Activated CD4-positive, alpha-beta T cell treated with anti-CD3 and anti-CD28 coated beads, Interleukin-2, Interleukin-4, amounts not matched to agents 100 ng/mL and 50 ng/mL, durations not matched to agents 16 hours and 8 hours (primary cell): ENCODE data around the gene KCNK4.
"Not testable (repeated sequence)": the region's sequence is repeated elsewhere in the genome, so short reads cannot be mapped to it uniquely, and the experiment has no call there.

Source experiments
- DNase-seq: peaks from one replicate; pipeline ENCODE4 v3.0.0-alpha.2; 2020; ENCODE audit warnings: low spot score

KCNK4 gene

DNA sequence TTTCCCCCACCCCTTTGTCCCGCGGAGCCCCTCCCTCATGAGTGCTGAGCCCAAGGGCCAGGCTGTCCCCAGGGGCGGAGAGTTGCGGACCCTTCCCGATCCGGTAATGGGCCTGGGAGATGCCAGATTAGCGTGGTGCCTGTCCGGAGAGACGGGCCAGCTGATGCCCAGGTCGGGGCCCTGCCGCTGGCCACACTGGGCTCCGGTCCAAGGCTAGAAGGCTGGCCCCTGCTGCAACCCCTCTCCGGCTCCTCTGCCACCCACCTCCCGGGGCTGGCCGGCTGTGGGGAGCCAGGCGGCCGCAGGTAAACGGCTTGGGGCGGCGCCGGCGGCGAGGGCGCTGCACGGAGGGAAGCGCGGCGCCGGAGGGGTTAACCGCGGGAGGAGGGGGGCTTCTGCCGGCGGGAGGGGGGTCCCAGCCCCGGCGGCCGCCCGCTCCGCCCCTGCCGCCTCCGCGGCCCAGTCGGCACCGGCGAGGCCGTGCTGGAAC, at the start of gene KCNK4:
Gene KCNK4 (plus strand): TSS at position 41 of the 490 bp plus-strand sequence. CDS start 1,717 bp downstream, outside the sequence.
- no peak for DNase-seq

DNA sequence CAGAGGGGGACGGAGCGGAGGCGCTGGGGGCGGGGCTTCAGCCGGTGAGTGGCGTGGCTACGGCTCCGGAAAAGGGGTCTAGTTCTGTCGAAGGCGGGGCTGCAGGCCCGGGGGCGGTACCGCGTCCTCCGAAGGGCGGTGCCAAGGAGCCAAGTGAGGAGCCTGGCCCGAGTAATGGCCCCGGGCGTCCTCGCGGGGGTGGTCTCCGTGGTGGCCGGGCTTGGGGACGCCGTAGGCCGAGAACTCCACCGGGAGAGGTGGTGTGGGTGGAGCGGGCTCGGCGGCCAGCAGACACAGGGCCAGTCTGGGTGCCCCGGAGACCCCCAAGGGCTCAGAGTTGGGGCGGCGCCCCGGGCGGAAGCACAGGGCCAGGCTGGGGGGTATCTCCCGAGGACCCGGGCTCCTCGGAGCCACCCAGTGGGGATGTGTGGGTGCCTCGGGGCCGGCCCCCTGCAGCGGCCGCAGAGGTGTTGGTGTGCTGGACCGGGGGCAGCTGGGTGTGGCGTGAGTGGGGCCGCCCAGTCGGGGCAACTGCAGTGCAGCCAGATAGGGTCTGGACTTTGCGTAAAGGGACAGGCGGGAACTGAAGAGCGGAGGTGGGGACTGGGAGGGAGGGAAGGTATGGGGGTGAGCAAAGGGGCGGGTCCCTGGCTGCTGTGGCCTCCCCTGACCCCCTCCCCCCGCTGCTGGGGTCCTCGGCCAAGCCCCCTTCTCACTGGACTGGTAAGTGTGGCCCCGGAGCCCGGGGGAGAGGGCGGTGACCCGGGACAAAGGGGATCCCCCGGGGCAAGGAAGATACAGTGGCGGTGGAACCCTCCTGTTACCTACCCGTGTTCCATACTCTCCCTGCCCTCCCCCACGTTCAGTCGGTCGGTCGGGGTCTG, 49.4 kb upstream of the KCNK4 start:
- no peak for DNase-seq

DNA sequence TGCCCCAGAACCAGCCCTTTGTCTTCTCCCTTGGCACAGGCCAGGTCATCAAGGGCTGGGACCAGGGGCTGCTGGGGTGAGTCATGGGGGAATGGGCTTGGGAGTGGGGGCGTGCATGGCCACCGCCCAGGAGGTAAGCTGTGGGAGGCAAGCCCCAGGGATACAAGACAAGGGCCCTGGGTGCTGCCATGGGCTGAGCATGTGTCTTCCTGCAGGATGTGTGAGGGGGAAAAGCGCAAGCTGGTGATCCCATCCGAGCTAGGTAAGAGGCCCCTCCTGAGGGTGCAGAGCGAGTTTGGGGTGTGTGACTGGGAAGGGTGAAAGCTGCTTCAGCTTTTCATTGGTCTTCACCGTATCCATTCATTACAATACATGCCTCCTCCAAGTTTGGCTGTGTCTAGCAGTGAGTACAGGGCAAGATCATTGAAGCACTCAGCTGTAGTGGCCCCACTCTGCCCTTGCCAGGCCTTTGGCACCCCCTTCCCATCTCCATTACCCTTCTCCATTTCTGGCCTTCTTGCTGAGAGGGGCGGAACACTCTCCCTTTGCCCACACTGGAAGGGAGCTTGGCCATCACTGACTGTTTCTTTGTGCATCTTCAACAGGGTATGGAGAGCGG, 47.8 kb upstream of the KCNK4 start:
- no peak for DNase-seq

DNA sequence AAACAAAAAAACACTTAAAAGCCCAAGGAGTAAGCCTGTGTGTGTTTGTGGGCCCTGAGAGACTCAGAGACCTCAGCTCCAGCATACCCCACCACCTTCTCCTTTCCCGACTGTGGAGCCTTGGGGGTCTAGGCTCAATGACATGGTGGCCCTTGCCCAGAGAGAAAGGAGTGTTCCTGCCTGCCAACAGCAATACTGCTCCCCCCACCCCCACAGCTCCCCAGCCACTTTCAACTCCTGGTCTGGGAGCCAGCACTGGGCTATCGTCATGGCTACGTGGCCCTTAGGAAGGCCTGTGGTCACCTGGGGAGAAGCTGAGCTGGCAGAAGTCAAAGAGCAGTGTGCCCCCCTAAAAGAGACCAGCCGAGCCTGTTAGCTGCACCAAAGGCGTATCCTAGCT, 47.0 kb upstream of the KCNK4 start:
- DNase-seq, result no peak

DNA sequence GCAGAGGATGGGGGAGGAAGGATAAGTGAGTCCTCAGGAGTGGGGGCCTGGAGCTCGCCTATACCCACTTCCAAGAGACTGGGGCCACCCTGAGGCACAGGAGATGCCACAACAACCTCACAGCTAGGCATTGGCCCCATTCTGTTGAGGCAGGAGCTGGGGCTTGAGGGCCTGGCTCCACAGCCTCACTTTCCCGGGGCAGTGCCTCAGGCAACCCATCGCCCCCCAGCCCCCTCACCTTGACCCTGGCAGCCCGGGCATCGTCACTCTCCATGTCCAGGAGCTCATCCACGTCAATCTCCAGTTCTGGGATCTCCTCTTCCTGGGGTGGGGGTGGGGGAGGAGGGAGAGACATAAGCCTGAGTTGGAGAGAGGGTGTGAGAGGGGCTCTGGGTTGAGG, 46.1 kb upstream of the KCNK4 start:
- no peak for DNase-seq

DNA sequence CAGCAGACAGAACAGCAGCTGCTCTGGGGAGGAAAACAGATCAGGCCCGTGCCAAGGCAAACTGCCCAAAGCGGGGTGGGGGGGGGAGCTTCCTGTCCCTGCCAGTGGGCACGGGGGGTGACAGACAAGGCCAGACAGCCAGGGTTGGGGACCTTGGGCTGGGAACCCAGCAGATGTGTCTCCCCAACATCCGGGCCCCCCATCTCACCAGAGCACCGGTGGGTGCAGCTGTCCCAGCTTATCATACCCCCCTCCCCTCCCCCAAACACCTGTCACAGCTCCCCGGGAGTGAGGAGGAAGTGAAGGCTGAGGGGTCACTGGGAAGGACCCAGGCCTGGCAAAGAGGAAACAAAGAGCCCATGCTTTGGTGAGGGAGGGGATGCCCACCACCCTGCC, 45.7 kb upstream of the KCNK4 start:
- DNase-seq, result no peak

DNA sequence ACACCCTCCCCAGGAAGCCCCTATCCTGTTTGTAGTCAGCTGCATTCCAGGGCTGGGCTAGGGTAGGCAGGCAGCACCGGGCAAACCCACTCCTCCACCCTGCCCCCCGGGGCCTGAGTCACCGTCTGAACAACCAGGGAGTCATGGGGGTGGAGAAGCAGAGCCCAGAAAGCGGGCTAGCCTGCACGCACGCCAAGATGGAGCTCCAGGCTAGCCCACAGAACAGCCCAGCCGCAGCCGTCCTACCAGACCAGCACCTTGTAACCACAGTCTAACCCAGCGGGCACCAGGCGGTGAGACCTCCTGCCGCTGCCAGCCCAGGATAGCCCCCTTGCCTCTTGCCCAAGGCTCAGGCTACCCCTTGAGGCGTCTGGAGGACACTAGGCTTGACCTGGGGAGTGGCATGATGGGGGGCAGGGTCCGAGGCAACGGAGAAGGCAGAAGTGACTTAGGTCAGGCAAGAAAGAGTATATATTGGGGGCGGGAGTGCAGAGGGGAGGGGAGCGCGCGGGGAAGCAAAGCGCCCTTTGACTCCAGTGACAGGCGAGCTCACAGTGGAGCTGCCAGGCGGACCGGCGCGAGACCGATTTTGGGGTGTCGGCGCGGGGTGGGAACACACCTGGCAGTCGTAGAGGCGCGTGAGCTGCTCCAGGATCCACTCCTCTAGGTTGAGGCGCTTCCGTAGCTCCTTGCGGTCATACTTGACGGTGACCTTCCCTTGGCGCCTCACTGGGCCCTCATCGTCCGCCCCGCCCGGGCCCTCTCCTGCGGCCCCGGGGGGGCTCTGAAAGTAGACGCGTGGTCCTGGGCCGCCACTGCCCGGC, 45.1 kb upstream of the KCNK4 start:
- peak; percentile 67 for DNase-seq

DNA sequence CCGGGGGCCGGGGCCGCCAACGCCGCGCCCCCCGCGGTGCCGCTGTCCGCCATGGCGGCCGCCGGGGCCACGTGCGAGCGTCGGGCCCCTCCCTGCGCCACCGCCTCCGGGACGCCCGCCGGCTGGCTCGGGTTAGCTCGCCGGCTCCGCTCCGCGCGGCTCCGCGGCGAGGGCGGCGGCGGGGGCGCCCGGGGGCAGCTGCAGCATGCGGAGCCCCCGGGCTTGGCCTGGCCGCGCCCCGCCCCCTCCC, 44.6 kb upstream of the KCNK4 start:
- DNase-seq, result not testable (repeated sequence)

DNA sequence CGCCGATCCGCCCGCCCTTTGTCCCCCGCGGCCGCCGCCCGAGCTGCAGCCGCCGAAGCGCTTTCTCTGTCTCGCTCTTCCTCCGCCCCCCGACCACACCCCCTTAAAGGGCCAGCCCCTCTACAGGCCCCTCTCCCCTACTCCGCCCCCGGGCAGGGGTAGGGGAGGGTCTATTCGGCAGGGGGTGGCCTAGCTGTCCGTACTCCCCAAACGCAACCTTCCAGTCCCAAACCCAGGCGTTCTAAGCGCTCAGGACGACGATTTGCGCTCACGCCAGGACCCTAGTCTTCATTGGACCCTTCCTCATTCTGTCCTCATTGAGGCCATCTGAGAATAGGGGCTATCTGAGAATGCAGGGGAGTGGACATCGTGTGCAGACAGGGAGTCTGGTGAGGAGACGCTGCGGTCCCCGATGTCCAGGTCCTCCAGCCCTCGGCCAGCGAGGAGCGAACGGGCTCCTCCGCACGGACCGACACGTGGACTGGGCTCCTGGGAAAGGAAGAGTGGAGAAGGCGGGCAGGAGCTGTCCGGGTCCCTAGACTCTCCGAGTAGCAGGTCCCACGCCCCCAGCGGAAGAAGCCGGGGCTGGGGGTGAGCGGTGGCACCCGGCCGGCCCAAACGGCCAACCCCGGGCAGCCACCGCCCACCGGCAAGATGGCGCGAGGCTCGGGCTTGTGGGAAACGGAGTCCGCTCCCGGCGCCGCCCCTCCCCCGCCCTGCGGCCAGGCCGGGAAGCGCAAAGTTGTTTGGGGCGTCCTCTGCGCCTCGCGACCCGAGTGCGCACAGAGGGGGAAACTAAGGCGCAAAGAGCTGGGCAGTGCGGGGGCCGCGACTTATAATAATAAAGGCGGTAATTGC, 44.0 kb upstream of the KCNK4 start, which contains the start of gene PPP1R14B:
Gene PPP1R14B (minus strand): TSS at position 73 of the 858 bp plus-strand sequence. CDS start 270 bp downstream, outside the sequence.
- DNase-seq, result peak; percentile 86

DNA sequence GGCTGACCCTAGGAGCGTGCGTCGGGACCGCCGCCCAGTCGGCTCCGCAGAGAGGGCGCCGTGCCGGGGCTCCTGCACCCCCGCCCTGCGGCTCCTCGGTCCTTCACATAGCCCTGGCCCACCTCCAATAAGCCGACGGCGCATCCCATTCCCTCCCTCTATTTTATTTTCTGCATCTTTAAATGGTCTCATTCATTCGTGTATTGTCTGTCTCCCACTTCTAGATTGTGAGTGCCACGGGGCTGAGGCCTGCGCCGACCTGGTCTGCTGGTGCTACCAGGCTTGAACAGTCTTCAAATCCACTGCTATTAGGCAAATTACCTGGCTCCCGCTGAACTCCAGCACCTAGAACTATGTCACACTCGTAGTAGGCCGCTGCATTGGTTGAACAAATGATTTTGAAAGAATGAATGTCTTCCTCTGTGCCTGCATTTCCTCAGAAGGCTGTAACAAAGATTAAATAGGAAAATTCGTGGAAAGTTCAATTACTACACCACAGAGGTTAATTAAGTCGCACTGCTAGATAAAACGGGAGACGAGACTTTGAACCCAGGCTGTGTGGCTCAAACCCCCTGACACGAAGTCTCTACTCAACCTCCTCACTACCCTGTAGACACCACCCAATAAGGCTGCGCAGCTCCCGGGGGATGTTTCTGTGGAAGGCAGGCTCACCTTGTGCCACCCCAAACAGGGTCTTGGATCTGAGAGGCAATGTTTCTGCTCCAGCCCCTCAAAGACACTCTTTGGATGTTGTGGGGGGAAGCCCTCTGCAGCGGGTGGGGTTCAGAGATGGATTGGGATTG, 43.2 kb upstream of the KCNK4 start:
- no peak for DNase-seq

DNA sequence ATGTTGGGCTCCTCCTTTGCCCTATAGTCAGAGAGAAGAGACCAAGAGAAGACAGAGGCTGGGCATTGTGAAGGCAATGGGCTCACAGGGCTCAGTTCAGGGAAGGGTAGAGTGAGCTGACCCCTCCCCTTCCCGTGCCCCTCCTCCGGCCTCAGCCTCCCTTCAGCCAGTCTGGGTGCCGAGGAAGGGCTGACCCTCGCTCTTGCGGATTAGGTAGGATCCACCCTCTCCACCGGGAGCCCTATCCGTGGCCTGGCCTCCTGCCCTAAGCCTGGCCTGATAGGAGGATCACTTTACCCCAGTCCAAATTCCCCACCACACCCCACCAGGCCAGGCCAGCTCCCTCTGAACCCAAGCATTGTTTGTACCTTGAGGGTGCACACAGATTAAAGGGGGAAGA, 42.5 kb upstream of the KCNK4 start:
- no peak for DNase-seq

DNA sequence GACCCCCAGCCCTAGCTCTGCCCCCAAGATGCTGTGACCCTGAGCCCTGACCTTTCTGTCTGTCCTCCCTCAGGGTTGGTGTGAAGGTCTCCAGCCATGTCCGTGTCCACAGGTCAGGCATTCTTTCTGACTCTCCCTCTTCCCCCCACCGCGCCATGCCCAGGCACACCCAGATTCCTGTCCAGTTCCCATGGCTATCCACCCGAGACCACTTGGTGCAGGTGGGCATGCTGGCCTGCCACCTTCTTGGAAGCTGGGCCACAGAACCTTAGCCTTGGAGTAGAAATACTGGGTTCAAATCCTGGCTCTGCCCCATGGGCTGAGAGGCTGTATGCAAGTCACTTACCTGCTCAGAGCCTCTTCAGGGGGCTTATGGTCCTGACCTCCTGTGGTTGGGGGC, 42.1 kb upstream of the KCNK4 start:
- DNase-seq, result no peak

DNA sequence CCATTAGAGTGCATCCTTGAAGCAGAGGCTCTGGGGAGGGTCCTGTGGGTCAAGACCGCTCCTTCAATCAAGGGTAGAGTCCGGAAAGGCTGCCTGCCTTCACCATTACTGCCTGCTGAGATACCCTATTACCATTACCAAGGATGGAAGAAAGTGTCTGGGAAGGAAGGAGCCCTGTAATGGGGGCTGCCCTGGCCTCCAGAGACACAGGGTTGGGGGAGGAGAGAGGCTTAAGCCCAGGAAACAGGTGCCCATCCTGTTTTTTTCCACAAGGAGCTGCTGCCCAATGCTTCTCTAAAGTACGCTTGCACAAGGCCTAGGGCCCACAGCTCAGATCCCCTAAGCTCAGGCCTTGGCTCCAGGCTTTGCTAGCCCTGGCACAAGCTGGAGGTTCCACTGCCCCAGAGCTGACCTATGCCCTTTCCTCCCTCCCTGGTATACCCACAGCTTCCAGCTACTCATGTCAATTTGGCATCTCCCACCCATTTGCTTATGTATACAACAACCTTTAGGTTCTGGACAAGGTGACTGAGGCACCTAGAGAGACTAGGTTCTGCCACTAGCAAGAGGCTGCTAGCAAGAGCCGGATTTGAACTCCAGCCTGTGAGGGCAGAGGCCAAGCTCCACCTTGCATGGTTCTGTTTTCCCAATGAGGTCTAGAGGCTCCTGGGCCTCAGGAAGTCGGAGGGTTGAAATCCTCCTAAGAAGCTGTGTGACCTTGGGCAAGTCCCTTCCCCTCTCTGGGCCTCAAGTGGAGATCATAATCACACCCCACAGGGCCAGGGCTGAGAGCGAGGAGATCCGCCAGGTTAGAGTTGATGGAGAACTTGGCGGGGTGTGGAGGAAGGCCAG, 41.3 kb upstream of the KCNK4 start:
- DNase-seq, result no peak

DNA sequence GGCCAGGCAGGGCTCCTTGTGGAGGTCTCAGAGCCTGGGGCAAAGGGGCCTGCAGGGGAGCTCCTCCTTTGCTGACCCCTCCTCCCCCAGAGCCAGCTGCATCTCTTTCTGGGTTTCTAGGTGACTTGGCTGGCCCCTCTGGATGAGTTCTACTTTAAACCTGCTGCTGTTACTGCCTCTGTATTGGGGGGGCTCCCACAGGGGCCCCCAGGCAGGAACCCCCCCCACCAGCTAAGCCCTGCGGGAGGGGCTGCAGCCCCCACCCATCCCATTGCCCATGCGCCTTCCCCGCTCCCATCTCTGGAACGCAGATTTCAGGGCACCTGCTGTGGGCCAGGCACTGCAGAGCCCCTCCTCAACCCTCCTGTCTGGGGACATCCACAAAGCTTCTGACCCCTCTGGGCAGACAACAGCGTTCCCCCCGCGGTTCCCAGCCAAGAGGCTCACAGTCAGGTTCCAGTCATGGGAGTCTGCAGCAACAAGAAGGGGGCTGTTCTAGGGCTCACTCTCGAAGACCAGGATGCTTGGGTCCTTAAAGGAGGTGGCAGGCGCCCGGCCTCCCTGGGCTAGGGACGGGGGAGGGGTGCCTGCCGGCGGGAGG, 40.6 kb upstream of the KCNK4 start:
- DNase-seq, result no peak

DNA sequence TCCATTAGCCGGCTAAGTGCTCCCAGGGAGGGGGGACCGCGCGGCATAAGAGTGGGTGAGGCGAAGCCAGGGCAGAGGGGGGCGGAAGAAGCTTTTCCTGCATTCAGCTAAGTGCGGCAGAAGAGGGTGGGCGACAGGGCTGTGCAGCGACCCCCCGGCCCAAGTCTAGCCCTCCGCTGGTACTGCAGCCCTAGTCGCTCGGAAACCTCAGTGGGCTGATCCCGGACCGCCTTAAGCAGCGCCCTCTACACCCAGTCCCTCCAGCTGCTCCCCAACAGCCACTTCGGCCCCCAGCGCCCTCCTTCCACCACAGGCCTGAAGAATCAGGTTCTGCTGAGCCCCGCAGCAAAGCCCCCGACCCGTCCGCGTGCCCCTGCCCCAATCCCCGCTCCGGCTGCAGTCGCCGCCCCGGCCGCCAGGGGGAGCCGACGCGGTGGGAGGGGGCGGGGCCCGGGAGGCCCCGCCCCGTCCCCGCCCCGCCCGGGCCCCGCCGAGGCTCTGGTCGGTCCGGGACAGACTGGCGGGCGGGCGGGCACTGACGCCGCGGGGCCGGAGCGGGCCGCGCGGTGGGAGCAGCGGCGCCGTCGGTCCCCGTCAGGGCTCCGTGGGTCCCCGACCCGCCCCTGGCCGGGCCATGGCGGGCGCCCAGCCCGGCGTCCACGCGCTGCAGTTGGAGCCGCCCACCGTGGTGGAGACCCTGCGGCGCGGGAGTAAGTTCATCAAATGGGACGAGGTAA, 39.9 kb upstream of the KCNK4 start, which contains the start of gene PLCB3:
Gene PLCB3 (plus strand): TSS at position 515 of the 737 bp plus-strand sequence. CDS start 120 bp downstream, at position 635.
- DNase-seq, result no peak

DNA sequence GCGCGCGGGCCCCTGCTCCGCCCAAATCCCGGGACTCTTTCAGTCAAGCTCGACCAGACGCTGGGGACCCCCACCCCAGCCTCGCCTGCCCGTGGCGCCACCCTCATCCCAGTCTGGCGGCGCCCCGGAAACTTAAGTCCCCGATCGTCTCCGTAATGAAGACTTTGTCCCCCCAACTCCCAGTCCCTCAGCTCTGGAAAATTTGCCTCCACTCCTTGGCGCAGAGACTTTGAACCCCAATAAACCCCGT, 39.4 kb upstream of the KCNK4 start:
- DNase-seq, result no peak

DNA sequence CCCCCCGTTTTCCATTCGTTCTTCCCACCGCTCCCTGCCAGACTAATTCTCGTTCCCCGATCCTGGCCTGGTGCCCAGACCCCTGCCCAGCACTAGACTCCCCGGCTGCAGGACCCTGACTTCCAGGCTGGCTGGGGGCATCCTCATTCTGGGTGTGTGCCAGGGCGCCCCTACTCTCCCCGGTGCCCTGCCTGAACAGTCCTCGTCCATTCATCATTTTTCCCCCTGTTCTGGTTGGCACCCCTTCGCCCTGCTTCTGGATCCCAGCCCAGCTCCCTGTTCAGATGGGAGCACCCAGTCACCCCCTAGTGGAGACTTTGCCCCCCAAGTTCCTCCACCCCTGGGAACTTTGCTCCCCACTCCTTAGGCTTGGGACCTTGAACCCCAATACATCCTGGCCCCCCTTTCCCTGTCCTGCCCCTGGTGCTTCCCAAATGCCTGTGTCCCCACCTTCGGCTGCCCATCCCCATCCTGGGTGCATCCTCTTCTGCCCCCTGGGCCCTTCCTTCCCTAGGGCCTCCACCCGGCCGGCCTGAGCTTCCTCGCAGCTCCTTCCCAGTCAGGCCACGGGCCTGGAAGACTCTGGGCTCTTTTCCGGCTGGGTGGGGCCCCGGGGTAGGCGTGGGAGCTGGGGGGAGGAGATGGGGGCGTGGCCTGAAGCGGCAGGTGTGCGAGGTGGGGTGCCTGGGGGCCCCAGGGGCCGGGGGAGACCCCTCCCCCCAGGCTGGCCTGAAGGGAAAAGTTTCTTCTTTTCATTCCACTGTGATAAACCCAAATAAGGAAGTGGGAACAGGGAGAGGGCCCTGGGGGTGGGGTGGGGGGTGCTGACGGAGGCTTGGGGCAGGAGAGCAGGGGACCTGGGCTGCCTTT, 38.9 kb upstream of the KCNK4 start:
- no peak for DNase-seq

DNA sequence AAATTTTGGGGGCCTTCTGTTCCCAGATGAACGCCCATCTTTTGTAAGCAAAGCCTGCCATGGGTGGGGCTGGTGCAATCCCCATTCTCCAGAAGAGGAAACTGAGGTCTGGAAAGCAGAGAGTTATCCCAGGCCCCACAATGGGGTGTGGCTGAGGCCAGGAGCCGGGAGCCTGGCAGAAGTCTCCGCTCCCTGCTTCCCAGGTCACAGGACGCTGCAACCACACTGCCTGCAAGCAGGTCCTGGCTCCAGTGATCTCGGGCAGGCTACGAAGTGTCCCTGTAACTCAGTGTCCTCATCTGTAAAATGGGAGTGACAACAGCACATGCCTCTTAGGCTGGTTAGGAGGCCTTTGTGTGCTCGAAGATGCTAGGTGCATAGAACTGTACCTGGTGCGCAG, 38.1 kb upstream of the KCNK4 start:
- DNase-seq, result no peak
